Dedifferentiated amniotic fluid mesenchymal stem cell (primary cell): Measurements from ENCODE around the gene COX8A.

Experiments used
- DNase-seq: peaks from one replicate; pipeline ENCODE4 v3.0.0-alpha.2; 2016; ENCODE audit errors: extremely low spot score

The COX8A gene

DNA sequence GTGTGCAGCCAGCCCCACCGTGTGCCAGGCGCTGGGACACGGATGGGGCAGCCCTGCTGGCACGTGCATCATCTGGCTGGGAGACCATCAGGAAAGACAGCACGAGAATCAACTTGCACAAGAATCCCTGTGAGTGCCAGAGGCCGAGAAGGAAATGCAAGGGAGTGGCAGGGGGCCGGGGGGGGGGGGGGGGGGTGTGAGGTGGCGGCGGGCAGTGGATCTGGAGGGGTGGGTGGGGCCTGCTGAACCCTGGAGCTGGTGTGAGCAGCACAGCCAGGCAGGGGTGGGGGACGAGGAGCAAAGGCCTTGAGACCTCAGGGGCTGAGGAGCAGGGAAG, 47.3 kb downstream of the COX8A start:
- DNase-seq = no peak

DNA sequence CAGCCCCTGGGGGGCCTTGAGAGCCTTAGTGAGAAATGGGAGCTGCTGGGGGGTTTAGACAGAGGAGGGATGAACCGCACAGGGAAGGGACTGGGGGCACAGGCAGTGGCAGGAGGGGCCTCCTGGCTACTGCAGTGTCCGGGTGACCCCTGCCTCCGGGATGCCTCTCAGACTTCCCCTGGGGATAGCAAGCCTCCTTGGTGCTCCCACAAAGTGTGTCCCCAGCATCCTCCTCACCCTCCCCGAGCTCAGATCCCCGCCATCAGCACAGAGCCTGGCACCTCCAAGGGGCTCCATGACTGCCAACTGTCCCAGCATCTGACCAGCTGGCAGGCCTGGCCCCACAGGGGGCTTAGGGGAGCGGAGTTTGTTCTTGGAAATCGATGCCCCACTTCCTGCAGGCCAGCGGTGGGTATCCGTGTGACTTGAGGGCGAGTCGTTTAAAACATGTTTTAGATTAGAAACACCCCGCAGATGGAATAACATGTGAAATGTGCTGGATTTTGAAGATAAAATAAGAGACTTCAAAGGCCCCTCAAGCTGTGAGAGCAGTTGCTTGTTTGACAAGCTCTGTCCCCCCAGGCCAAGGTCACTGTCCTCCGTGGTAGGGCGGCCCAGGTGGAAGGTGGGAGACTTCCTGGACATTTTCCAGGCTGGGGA, 47.8 kb downstream of the COX8A start:
- DNase-seq = no peak

GRCh38 chr11:64023712-64024710, 49.6 kb downstream of the COX8A start:
- no peak for DNase-seq

DNA sequence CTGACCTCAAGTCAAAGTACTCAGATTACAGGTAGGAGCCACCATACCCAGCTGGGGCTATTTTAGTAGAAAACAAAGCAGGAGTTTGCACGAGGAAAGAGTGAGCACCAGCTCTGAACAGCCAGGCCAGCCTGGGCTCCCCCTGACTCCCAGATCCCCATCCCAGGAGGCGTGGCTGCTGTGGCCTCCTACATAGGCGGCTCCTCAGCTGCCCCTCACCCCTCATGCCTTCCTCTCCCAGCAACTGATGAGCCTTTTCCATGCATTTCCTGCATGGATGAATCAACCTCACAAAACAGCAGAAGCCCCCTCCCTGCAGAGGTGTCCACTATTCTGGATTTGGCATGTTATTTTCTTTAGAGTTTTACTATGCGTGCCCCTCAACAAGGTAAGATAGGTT, 50.8 kb downstream of the COX8A start:
- DNase-seq = no peak
